ENCODE results near the gene RSBN1. TPM values are rescaled to one million over a fixed set of nuclear protein-coding genes. Genes with fewer than 3 reads are reported as not detected.

Gene RSBN1
- total and polyA plus RNA-seq, 9 of the 15 experiments (the other 6 are each of a cell fraction or from before 2014, with no cell fraction given), result 4.5 to 24.3 (median 13.0) TPM

DNA sequence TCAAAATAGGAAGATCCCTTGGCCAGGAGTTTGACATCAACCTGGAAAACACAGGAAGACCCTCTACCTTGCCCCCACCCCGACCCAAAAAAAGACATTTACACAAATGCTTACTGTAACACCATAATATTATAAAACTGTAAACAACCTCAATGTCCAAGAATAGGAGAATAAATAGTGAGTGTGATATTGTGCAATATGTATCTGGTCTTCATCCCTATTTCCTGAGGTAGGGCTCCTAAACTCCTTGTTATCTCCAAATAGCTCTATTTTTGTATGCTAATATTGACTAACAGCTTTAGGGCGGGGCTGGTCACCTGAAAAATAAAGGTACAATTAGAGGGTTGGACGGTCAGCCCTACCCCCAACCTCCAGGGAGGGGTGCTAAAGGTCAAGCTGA lies 23.5 kb downstream of the RSBN1 start (continued):
- TF ChIP-seq, protein P1, sequence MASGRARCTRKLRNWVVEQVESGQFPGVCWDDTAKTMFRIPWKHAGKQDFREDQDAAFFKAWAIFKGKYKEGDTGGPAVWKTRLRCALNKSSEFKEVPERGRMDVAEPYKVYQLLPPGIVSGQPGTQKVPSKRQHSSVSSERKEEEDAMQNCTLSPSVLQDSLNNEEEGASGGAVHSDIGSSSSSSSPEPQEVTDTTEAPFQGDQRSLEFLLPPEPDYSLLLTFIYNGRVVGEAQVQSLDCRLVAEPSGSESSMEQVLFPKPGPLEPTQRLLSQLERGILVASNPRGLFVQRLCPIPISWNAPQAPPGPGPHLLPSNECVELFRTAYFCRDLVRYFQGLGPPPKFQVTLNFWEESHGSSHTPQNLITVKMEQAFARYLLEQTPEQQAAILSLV (tag; IDR thresholded peaks at IDR 0.05), result peak; percentile 65; the same call in 1 of the 2 replicates
- TF ChIP-seq CEBPG (CRISPR knock-in tag; IDR thresholded peaks at IDR 0.05) (peak; percentile 64), CEBPG (tag; conservative IDR thresholded peaks at IDR 0.05 in 1 of 2, IDR thresholded peaks at IDR 0.05 in 1 of 2) (peak; percentile 82 to 90), SMAD1 (IDR thresholded peaks at IDR 0.05; ENCODE audit: low read depth, low read length, partially characterized antibody) (no peak)
- TF ChIP-seq, protein P2, sequence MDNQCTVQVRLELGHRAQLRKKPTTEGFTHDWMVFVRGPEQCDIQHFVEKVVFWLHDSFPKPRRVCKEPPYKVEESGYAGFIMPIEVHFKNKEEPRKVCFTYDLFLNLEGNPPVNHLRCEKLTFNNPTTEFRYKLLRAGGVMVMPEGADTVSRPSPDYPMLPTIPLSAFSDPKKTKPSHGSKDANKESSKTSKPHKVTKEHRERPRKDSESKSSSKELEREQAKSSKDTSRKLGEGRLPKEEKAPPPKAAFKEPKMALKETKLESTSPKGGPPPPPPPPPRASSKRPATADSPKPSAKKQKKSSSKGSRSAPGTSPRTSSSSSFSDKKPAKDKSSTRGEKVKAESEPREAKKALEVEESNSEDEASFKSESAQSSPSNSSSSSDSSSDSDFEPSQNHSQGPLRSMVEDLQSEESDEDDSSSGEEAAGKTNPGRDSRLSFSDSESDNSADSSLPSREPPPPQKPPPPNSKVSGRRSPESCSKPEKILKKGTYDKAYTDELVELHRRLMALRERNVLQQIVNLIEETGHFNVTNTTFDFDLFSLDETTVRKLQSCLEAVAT (IDR thresholded peaks at IDR 0.05), result no peak
- TF ChIP-seq, protein P3, sequence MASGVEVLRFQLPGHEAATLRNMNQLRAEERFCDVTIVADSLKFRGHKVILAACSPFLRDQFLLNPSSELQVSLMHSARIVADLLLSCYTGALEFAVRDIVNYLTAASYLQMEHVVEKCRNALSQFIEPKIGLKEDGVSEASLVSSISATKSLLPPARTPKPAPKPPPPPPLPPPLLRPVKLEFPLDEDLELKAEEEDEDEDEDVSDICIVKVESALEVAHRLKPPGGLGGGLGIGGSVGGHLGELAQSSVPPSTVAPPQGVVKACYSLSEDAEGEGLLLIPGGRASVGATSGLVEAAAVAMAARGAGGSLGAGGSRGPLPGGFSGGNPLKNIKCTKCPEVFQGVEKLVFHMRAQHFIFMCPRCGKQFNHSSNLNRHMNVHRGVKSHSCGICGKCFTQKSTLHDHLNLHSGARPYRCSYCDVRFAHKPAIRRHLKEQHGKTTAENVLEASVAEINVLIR (CRISPR knock-in tag; IDR thresholded peaks at IDR 0.05), result no peak

DNA sequence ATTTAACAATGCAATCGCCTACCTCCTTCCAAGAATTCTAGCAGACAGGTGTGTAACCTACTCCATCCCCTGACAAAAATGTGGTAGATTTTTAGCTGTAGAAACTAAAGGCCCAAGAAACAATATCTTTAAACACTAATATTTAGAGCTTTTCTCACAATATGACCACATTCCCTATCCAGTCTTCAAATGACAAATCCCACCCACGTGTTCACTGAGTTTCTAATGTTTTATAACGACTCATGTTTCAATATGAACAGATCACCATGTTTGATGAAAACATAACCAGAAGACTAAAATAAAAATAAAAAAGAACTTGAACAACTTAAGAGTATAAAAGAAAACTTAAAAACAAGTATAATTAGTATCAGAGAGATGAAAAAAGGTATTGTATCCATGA lies 24.6 kb downstream of the RSBN1 start:
- FAIRE-seq, result no peak
- no peak overlapping the region for H3K27ac ChIP-seq (ENCODE audit: extremely low read depth, low read depth, low read length)
- peaks cover 95% of the 10 kb centered on the region for H3K79me2 ChIP-seq (ENCODE audit: control insufficient read depth, insufficient read depth, low read length)
- no peak for ATAC-seq
- no peak overlapping the region for H3K4me2 ChIP-seq (ENCODE audit: insufficient read depth, low read length)
- no peak for DNase-seq (ENCODE audit: extremely low read depth in 1 of 4, low spot score in 3 of 4)
- H3K4me3 ChIP-seq, result no peak overlapping the region
- H3K27me3 ChIP-seq (ENCODE audit: control insufficient read depth in 2 of 2, insufficient read depth in 2 of 2, low read length in 2 of 2), result no peaks in the 10 kb centered on the region
- ChIA-PET CTCF (ENCODE audit: low intra/inter-chr PET ratio) (no interaction called here), POLR2A (interaction anchor here (0.8 to 2.0 kb wide), 4 partner anchors 11 to 23 kb away, joined by 3 to 7 read pairs (median 3); no protein-coding TSS in a partner anchor)
- intact Hi-C loops (cut with micrococcal nuclease), result no loop called here
- no peak overlapping the region for H2AFZ ChIP-seq (ENCODE audit: low read depth, low read length)
- peaks cover 11% of the 10 kb centered on the region; the same call in 1 of the 2 replicates for H4K20me1 ChIP-seq (replicated peaks; ENCODE audit: control insufficient read depth, insufficient read depth, low read length)
- no peak overlapping the region for H3K9ac ChIP-seq (ENCODE audit: insufficient read depth in 1 of 2, low read depth in 2 of 2, low read length in 2 of 2)
- in situ Hi-C loops (cut with MboI), result no loop called here
- H3K36me3 ChIP-seq (ENCODE audit: control insufficient read depth, insufficient read depth, low read length), result peaks cover 27% of the 10 kb centered on the region
- H3K4me1 ChIP-seq (replicated peaks in 1 of 2; ENCODE audit: control insufficient read depth in 2 of 2, insufficient read depth in 2 of 2, low read length in 2 of 2), result peaks cover 0 to 28% of the 10 kb centered on the region in 2 experiments; a peak in 4 of 5 replicates
- BruUV-seq (replicated peaks), result no TSS peak
- WGBS (ENCODE audit: insufficient coverage, low coverage, missing lambda C conversion rate), result 79% methylated on average over 3 of the region's 3 CpGs
- H3K9me3 ChIP-seq (replicated peaks; ENCODE audit: control insufficient read depth, insufficient read depth, low read depth, low read length), result no peaks in the 10 kb centered on the region
- H3K9me1 ChIP-seq (ENCODE audit: control insufficient read depth, insufficient read depth, low read length), result no peaks in the 10 kb centered on the region
- TF ChIP-seq, protein P4, sequence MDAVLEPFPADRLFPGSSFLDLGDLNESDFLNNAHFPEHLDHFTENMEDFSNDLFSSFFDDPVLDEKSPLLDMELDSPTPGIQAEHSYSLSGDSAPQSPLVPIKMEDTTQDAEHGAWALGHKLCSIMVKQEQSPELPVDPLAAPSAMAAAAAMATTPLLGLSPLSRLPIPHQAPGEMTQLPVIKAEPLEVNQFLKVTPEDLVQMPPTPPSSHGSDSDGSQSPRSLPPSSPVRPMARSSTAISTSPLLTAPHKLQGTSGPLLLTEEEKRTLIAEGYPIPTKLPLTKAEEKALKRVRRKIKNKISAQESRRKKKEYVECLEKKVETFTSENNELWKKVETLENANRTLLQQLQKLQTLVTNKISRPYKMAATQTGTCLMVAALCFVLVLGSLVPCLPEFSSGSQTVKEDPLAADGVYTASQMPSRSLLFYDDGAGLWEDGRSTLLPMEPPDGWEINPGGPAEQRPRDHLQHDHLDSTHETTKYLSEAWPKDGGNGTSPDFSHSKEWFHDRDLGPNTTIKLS (IDR thresholded peaks at IDR 0.05; ENCODE audit: borderline replicate concordance, low read depth), result no peak
- no peak for TF ChIP-seq TFAM (CRISPR knock-in tag; conservative IDR thresholded peaks at IDR 0.05)
- TF ChIP-seq E2F3 (CRISPR knock-in tag; IDR thresholded peaks at IDR 0.05), result no peak
- no peak for TF ChIP-seq SIN3B (IDR thresholded peaks at IDR 0.05; ENCODE audit: low read depth)
- TF ChIP-seq NCOA2 (IDR thresholded peaks at IDR 0.05; ENCODE audit: partially characterized antibody in 2 of 2), result no peak
- no peak for TF ChIP-seq PTRF (tag; IDR thresholded peaks at IDR 0.05)
- TF ChIP-seq NCOA4 (IDR thresholded peaks at IDR 0.05; ENCODE audit: partially characterized antibody), result no peak
- TF ChIP-seq SAFB2 (IDR thresholded peaks at IDR 0.05; ENCODE audit: borderline replicate concordance, low read depth, low read length, severe bottlenecking), result no peak
- no peak for TF ChIP-seq XRCC4 (IDR thresholded peaks at IDR 0.05; ENCODE audit: extremely low read depth, insufficient read depth, insufficient read length)
- TF ChIP-seq, protein P5, sequence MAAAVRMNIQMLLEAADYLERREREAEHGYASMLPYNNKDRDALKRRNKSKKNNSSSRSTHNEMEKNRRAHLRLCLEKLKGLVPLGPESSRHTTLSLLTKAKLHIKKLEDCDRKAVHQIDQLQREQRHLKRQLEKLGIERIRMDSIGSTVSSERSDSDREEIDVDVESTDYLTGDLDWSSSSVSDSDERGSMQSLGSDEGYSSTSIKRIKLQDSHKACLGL (CRISPR knock-in tag; IDR thresholded peaks at IDR 0.05; ENCODE audit: borderline replicate concordance, poor library complexity, severe bottlenecking), result no peak
